ENCODE results near the gene DEFB113. TPM values are rescaled to one million over a fixed set of nuclear protein-coding genes. Genes with fewer than 3 reads are reported as not detected.

The DEFB113 gene
- total and polyA plus RNA-seq, 2 donors (not counting 1 experiment from before 2014, with no cell fraction given) = not detected

- DNase-seq = no peak
- H3K27me3 ChIP-seq (replicated peaks in 1 of 4; ENCODE audit: control extremely low read depth in 1 of 4, control insufficient read depth in 3 of 4, insufficient read depth in 4 of 4, low read length in 3 of 4) = no peaks in the 10 kb centered on the region
- CTCF ChIA-PET = no interaction called here
- no peaks in the 10 kb centered on the region for H3K36me3 ChIP-seq (replicated peaks in 1 of 2; ENCODE audit: control extremely low read depth in 1 of 2, control insufficient read depth in 1 of 2, extremely low read depth in 1 of 2, insufficient read depth in 2 of 2, low read length in 1 of 2)
- no peak overlapping the region for H3K4me3 ChIP-seq (ENCODE audit: control extremely low read depth in 1 of 5, extremely low read depth in 1 of 5, insufficient read depth in 1 of 5, low read depth in 2 of 5, low read length in 4 of 5)
- no peak for TF ChIP-seq CTCF (IDR thresholded peaks at IDR 0.05)
- TF ChIP-seq EZH2 (IDR thresholded peaks at IDR 0.05; ENCODE audit: borderline replicate concordance, insufficient read depth, low read depth, low read length, poor library complexity, severe bottlenecking) = no peak
- POLR2A ChIA-PET = no interaction called here
- peaks cover 0 to 7% (median 0%) of the 10 kb centered on the region in 3 donors for H3K9me3 ChIP-seq (ENCODE audit: control extremely low read depth in 1 of 3, control insufficient read depth in 2 of 3, insufficient read depth in 1 of 3, low read length in 2 of 3)
- 92% methylated on average over 21 of the region's 21 CpGs for WGBS (ENCODE audit: insufficient coverage)
- no peaks in the 10 kb centered on the region for H3K4me1 Mint-ChIP-seq
- H3K79me2 ChIP-seq (ENCODE audit: control insufficient read depth, insufficient read depth, low read length) = no peaks in the 10 kb centered on the region
- intact Hi-C loops (cut with micrococcal nuclease) = no loop called here
- H3K9ac ChIP-seq (ENCODE audit: low read length) = no peak overlapping the region
- no peak for ATAC-seq (ENCODE audit: low read depth)
- no peaks in the 10 kb centered on the region for H3K27me3 Mint-ChIP-seq
- no peak overlapping the region for H3K27ac Mint-ChIP-seq
- no peaks in the 10 kb centered on the region for H3K4me1 ChIP-seq (ENCODE audit: control insufficient read depth in 2 of 2, insufficient read depth in 2 of 2, low read length in 2 of 2)
- no peaks in the 10 kb centered on the region for H4K20me1 ChIP-seq (ENCODE audit: control insufficient read depth, insufficient read depth, low read length, poor library complexity, severe bottlenecking)
- no peak overlapping the region for H3K4me3 Mint-ChIP-seq
- H3K4me2 ChIP-seq (replicated peaks; ENCODE audit: low read depth, low read length, poor library complexity, severe bottlenecking) = no peak overlapping the region
- H3K27ac ChIP-seq (ENCODE audit: low read length in 2 of 2) = no peak overlapping the region
- no peaks in the 10 kb centered on the region for H3K9me3 Mint-ChIP-seq (ENCODE audit: insufficient read depth)
- H2AFZ ChIP-seq (ENCODE audit: insufficient read depth, low read depth, low read length, poor library complexity, severe bottlenecking) = no peak overlapping the region
These were observed 35.9 kb downstream of the DEFB113 start for GRCh38 chr6:49933526-49933925.

GRCh38 chr6:49929340-49929739 lies 40.1 kb downstream of the DEFB113 start:
- no peak overlapping the region for H3K27ac Mint-ChIP-seq
- no peak overlapping the region for H2AFZ ChIP-seq (ENCODE audit: insufficient read depth, low read depth, low read length, poor library complexity, severe bottlenecking)
- H3K79me2 ChIP-seq (ENCODE audit: control insufficient read depth, insufficient read depth, low read length) = no peaks in the 10 kb centered on the region
- intact Hi-C loops (cut with micrococcal nuclease) = no loop called here
- no peak overlapping the region for H3K4me3 ChIP-seq (ENCODE audit: control extremely low read depth in 1 of 5, extremely low read depth in 1 of 5, insufficient read depth in 1 of 5, low read depth in 2 of 5, low read length in 4 of 5)
- no peak overlapping the region for H3K4me2 ChIP-seq (replicated peaks; ENCODE audit: low read depth, low read length, poor library complexity, severe bottlenecking)
- no peak overlapping the region for H3K27ac ChIP-seq (ENCODE audit: low read length in 2 of 2)
- peaks cover 0 to 7% (median 0%) of the 10 kb centered on the region in 3 donors for H3K9me3 ChIP-seq (ENCODE audit: control extremely low read depth in 1 of 3, control insufficient read depth in 2 of 3, insufficient read depth in 1 of 3, low read length in 2 of 3)
- H3K9ac ChIP-seq (ENCODE audit: low read length) = no peak overlapping the region
- no peaks in the 10 kb centered on the region for H3K4me1 Mint-ChIP-seq
- TF ChIP-seq CTCF (IDR thresholded peaks at IDR 0.05) = no peak
- TF ChIP-seq EZH2 (IDR thresholded peaks at IDR 0.05; ENCODE audit: borderline replicate concordance, insufficient read depth, low read depth, low read length, poor library complexity, severe bottlenecking) = no peak
- no peak for DNase-seq
- H3K4me1 ChIP-seq (ENCODE audit: control insufficient read depth in 2 of 2, insufficient read depth in 2 of 2, low read length in 2 of 2) = no peaks in the 10 kb centered on the region
- ChIA-PET CTCF (no interaction called here), POLR2A (no interaction called here)
- no peaks in the 10 kb centered on the region for H3K36me3 ChIP-seq (replicated peaks in 1 of 2; ENCODE audit: control extremely low read depth in 1 of 2, control insufficient read depth in 1 of 2, extremely low read depth in 1 of 2, insufficient read depth in 2 of 2, low read length in 1 of 2)
- no peaks in the 10 kb centered on the region for H3K27me3 Mint-ChIP-seq
- H4K20me1 ChIP-seq (ENCODE audit: control insufficient read depth, insufficient read depth, low read length, poor library complexity, severe bottlenecking) = no peaks in the 10 kb centered on the region
- no peak overlapping the region for H3K4me3 Mint-ChIP-seq
- H3K27me3 ChIP-seq (replicated peaks in 1 of 4; ENCODE audit: control extremely low read depth in 1 of 4, control insufficient read depth in 3 of 4, insufficient read depth in 4 of 4, low read length in 3 of 4) = no peaks in the 10 kb centered on the region
- H3K9me3 Mint-ChIP-seq (ENCODE audit: insufficient read depth) = no peaks in the 10 kb centered on the region
- ATAC-seq (ENCODE audit: low read depth) = no peak

Measured in B cell (primary cell).